ENCODE results near the gene PKD1.

Gene PKD1

GRCh38 chr16:2149630-2150417 lies 14.1 kb upstream of the PKD1 start (continued):
- TF ChIP-seq ZNF2 (tag by site-specific recombination; IDR thresholded peaks at IDR 0.05): peak; percentile 59; the same call in 1 of the 2 replicates
- no peak for TF ChIP-seq ZNF623 (tag by site-specific recombination; IDR thresholded peaks at IDR 0.05)
- no peak for TF ChIP-seq ZNF112 (tag by site-specific recombination; IDR thresholded peaks at IDR 0.05)
- TF ChIP-seq ZNF664 (tag by site-specific recombination; IDR thresholded peaks at IDR 0.05): no peak
- TF ChIP-seq ZEB2 (tag by site-specific recombination; IDR thresholded peaks at IDR 0.05): no peak
- TF ChIP-seq ZNF837 (tag by site-specific recombination; IDR thresholded peaks at IDR 0.05): no peak
- no peak for TF ChIP-seq ZNF660 (tag by site-specific recombination; IDR thresholded peaks at IDR 0.05)
- no peak for TF ChIP-seq ZNF626 (tag by site-specific recombination; IDR thresholded peaks at IDR 0.05)
- TF ChIP-seq ZBTB48 (tag by site-specific recombination; IDR thresholded peaks at IDR 0.05): no peak
- no peak for TF ChIP-seq ZNF585B (tag by site-specific recombination; IDR thresholded peaks at IDR 0.05)
- no peak for TF ChIP-seq FEZF1 (tag by site-specific recombination; IDR thresholded peaks at IDR 0.05)
- peak; percentile 14; the same call in 1 of the 2 replicates for TF ChIP-seq ZIC2 (tag by site-specific recombination; IDR thresholded peaks at IDR 0.05)
- TF ChIP-seq ZNF596 (tag by site-specific recombination; IDR thresholded peaks at IDR 0.05): no peak
- no peak for TF ChIP-seq ZNF654 (tag by site-specific recombination; IDR thresholded peaks at IDR 0.05; ENCODE audit: low read depth)
- peak; percentile 31; the same call in 1 of the 2 replicates for TF ChIP-seq ZBTB17 (tag by site-specific recombination; IDR thresholded peaks at IDR 0.05)
- TF ChIP-seq ZBTB11 (tag by site-specific recombination; conservative IDR thresholded peaks at IDR 0.05; ENCODE audit: low read depth): peak; percentile 89
- no peak for TF ChIP-seq YY1 (tag by site-specific recombination; IDR thresholded peaks at IDR 0.05)
- peak; percentile 5; the same call in 1 of the 2 replicates for TF ChIP-seq ZBTB20 (tag by site-specific recombination; IDR thresholded peaks at IDR 0.05)
- TF ChIP-seq MEIS1 (CRISPR knock-in tag; IDR thresholded peaks at IDR 0.05; ENCODE audit: borderline replicate concordance): no peak
- TF ChIP-seq BCL11B (tag by site-specific recombination; IDR thresholded peaks at IDR 0.05; ENCODE audit: low read depth): peak; percentile 53; the same call in 1 of the 2 replicates
- no peak for TF ChIP-seq ZNF792 (tag by site-specific recombination; IDR thresholded peaks at IDR 0.05)
- no peak for TF ChIP-seq SETDB1 (IDR thresholded peaks at IDR 0.05; ENCODE audit: insufficient read length, low read length)
- TF ChIP-seq ZNF350 (tag by site-specific recombination; IDR thresholded peaks at IDR 0.05): no peak
- TF ChIP-seq SCRT2 (tag by site-specific recombination; IDR thresholded peaks at IDR 0.05): 0 out of 2 replicates have a peak, but pooled peaks have one; percentile 55
- no peak for TF ChIP-seq ZNF707 (tag by site-specific recombination; IDR thresholded peaks at IDR 0.05)
- TF ChIP-seq GLI4 (tag by site-specific recombination; IDR thresholded peaks at IDR 0.05): no peak
- no peak for TF ChIP-seq ZNF548 (tag by site-specific recombination; IDR thresholded peaks at IDR 0.05)
- TF ChIP-seq ZFP69B (tag by site-specific recombination; IDR thresholded peaks at IDR 0.05): peak; percentile 72; the same call in 1 of the 2 replicates
